CD14-positive monocyte (primary cell): ENCODE data around the gene GTPBP4. TPM values are rescaled to one million over a fixed set of nuclear protein-coding genes. Genes with fewer than 3 reads are reported as not detected.

Experiments
- DNase-seq, 3 donors: peaks; one replicate each; pipeline ENCODE4 v3.0.0-alpha.2; 2011 to 2022
- H2AFZ ChIP-seq: 2 replicates; pipeline ENCODE4 v1.6.0; 2012; ENCODE audit warnings: mild to moderate bottlenecking, low read depth, low read length, inconsistent platforms; ENCODE audit not compliant: insufficient read depth, poor library complexity, severe bottlenecking
- H3K27ac ChIP-seq, 2 donors: 1 replicate in 1 of 2; 2 replicates in 1 of 2; pipeline ENCODE4 v1.5.1; 2012 to 2013; ENCODE audit warnings: low read length in 2 of 2, control low read depth in 1 of 2, inconsistent platforms in 1 of 2, low read depth in 1 of 2, mild to moderate bottlenecking in 1 of 2
- H3K27me3 ChIP-seq, 2 donors: one replicate each; pipeline versions ENCODE4 v1.6.0 to v1.6.1; 2011 to 2013; ENCODE audit warnings: low read length in 2 of 2; ENCODE audit not compliant: control insufficient read depth in 2 of 2, insufficient read depth in 2 of 2
- H3K36me3 ChIP-seq, 2 donors: replicated peaks in 1 of 2; 1 replicate in 1 of 2; 2 replicates in 1 of 2; pipeline versions ENCODE4 v1.5.1 to v1.6.1; 2012 to 2013; ENCODE audit warnings: low read length in 2 of 2, control low read depth in 1 of 2, inconsistent platforms in 1 of 2, mild to moderate bottlenecking in 1 of 2; ENCODE audit not compliant: insufficient read depth in 2 of 2, control insufficient read depth in 1 of 2
- H3K4me1 ChIP-seq, 2 donors: 1 replicate in 1 of 2; 2 replicates in 1 of 2; pipeline versions ENCODE4 v1.5.1 to v1.6.1; 2012 to 2013; ENCODE audit warnings: low read length in 2 of 2, control low read depth in 1 of 2, inconsistent platforms in 1 of 2, mild to moderate bottlenecking in 1 of 2, moderate library complexity in 1 of 2; ENCODE audit not compliant: insufficient read depth in 2 of 2, control insufficient read depth in 1 of 2
- H3K4me2 ChIP-seq: replicated peaks from 2 replicates; pipeline ENCODE3; 2012; ENCODE audit warnings: low read length, moderate library complexity, mild to moderate bottlenecking; ENCODE audit not compliant: poor library complexity, severe bottlenecking; ENCODE audit errors: extremely low read depth
- H3K4me3 ChIP-seq, 3 experiments: fragments of 200-600 bp in 1 of 3; sonication (generic) in 1 of 3; replicated peaks in 1 of 3; 1 replicate in 2 of 3; 2 replicates in 1 of 3; pipeline ENCODE4 v1.5.1; 2011 to 2013; ENCODE audit warnings: low read length in 3 of 3, mild to moderate bottlenecking in 3 of 3, control low read depth in 2 of 3, low read depth in 2 of 3, inconsistent platforms in 1 of 3, moderate library complexity in 1 of 3
- H3K79me2 ChIP-seq: 2 replicates; pipeline ENCODE4 v1.6.0; 2012; ENCODE audit warnings: mild to moderate bottlenecking, control low read depth, inconsistent platforms, low read length, moderate library complexity; ENCODE audit not compliant: insufficient read depth
- H3K9ac ChIP-seq: 2 replicates; pipeline ENCODE4 v1.6.0; 2017; ENCODE audit warnings: low read length, mild to moderate bottlenecking; ENCODE audit not compliant: insufficient read depth, poor library complexity, severe bottlenecking
- H3K9me3 ChIP-seq, 2 donors: replicated peaks in 1 of 2; 1 replicate in 1 of 2; 2 replicates in 1 of 2; pipeline versions ENCODE4 v1.5.1 to v1.6.1; 2012 to 2013; ENCODE audit warnings: low read length in 2 of 2, control low read depth in 1 of 2; ENCODE audit not compliant: control insufficient read depth in 1 of 2, insufficient read depth in 1 of 2
- H4K20me1 ChIP-seq: 2 replicates; pipeline ENCODE4 v1.6.0; 2012; ENCODE audit warnings: mild to moderate bottlenecking, low read length, control low read depth, moderate library complexity; ENCODE audit not compliant: insufficient read depth
- H3K27ac Mint-ChIP-seq, 7 donors: one replicate each; pipeline ENCODE4 v1.8.0; 2020; ENCODE audit warnings: mild to moderate bottlenecking in 7 of 7, mixed read lengths in 7 of 7, moderate library complexity in 6 of 7, inconsistent platforms in 2 of 7
- H3K27me3 Mint-ChIP-seq, 3 donors: one replicate each; pipeline ENCODE4 v1.8.0; 2021 to 2022; ENCODE audit warnings: low read depth in 3 of 3, mild to moderate bottlenecking in 3 of 3, mixed read lengths in 3 of 3, moderate library complexity in 3 of 3, inconsistent platforms in 1 of 3
- H3K36me3 Mint-ChIP-seq, 2 donors: one replicate each; pipeline ENCODE4 v1.8.0; 2020; ENCODE audit warnings: mixed read lengths in 2 of 2, inconsistent platforms in 1 of 2, mild to moderate bottlenecking in 1 of 2
- H3K4me1 Mint-ChIP-seq: one replicate; pipeline ENCODE4 v1.8.0; 2020; ENCODE audit warnings: mild to moderate bottlenecking, mixed read lengths
- H3K4me3 Mint-ChIP-seq, 2 donors: one replicate each; pipeline ENCODE4 v1.8.0; 2020; ENCODE audit warnings: mild to moderate bottlenecking in 2 of 2, mixed read lengths in 2 of 2, moderate library complexity in 1 of 2
- H3K9me3 Mint-ChIP-seq, 7 donors: one replicate each; pipeline ENCODE4 v1.8.0; 2020 to 2022; ENCODE audit warnings: mixed read lengths in 7 of 7, mild to moderate bottlenecking in 6 of 7, moderate library complexity in 6 of 7, inconsistent platforms in 2 of 7
- WGBS: methylation state at CpG from one replicate; pipeline ENCODE4 v1.1.5; 2013; ENCODE audit warnings: missing lambda C conversion rate; ENCODE audit not compliant: insufficient coverage; 5-methylcytosine and 5-hydroxymethylcytosine counted together
- intact Hi-C, 2 donors: fragments of 100-400 bp; cut with micrococcal nuclease; formaldehyde crosslinking; loops; one replicate each; pipeline versions ENCODE4 v1.15.0 to v1.15.1; 2023
- polyA plus RNA-seq, 3 donors: library from polyadenylated mRNA; depleted of rRNA in 1 of 3; unstranded in 2 of 3; stranded (reverse) in 1 of 3; fragments of 300-500 nt in 2 of 3; fragments of >200 nt in 1 of 3; fragmentation: Illumina TruSeq in 2 of 3; gene quantifications; 1 replicate in 2 of 3; 2 replicates in 1 of 3; pipeline ENCODE4 v1.2.3, GENCODE V29; 2012 to 2021
- TF ChIP-seq, protein P1 (sequence below): fragments of 200-600 bp; IDR thresholded peaks from one replicate; pipeline ENCODE4 v1.8.0; 2022; ENCODE audit warnings: antibody characterized with exemption, mild to moderate bottlenecking

GTPBP4 gene
- polyA plus RNA-seq, 3 donors = 9.9 to 16.1 (median 12.2) TPM

DNA sequence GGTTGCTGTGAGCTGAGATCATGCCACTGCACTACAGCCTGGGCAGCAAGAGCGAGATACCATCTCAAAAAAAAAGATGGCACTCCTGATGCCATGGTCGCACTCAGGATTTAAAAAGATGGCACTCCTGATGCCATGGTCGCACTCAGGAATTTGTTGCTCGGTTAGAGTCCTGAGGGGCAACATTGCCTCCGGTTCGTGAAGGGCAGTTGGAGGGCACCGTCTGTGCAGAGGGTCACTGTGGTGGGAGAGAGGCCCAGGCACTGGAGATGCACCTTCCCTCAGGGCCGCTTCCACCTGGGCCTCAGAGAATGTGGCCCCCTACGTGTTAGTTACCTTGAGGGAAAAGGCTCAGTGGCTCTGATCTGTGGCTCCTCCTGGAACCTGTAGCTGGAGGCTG is 18.3 kb downstream of the GTPBP4 start:
- Histone ChIP-seq H3K27me3 (no peaks in the 10 kb centered on the region), H3K79me2 (peaks cover 19% of the 10 kb centered on the region), H2AFZ (no peak overlapping the region), H4K20me1 (peaks cover 20% of the 10 kb centered on the region), H3K4me1 (no peaks in the 10 kb centered on the region), H3K36me3 (peaks cover 97 to 100% of the 10 kb centered on the region in 2 donors), H3K9ac (no peak overlapping the region), H3K27ac (no peak overlapping the region), H3K9me3 (peaks cover 6 to 9% of the 10 kb centered on the region in 2 donors), H3K4me3 (no peak overlapping the region), H3K4me2 (no peak overlapping the region)
- intact Hi-C loops = no loop called here
- H3K4me1 Mint-ChIP-seq = no peaks in the 10 kb centered on the region
- H3K27me3 Mint-ChIP-seq = no peaks in the 10 kb centered on the region
- no peak for DNase-seq
- H3K4me3 Mint-ChIP-seq = no peak overlapping the region
- H3K36me3 Mint-ChIP-seq = peaks cover 90 to 98% of the 10 kb centered on the region in 2 donors
- no peak overlapping the region for H3K27ac Mint-ChIP-seq
- peaks cover 5 to 13% (median 10%) of the 10 kb centered on the region in 7 donors for H3K9me3 Mint-ChIP-seq
- TF ChIP-seq, protein P1, sequence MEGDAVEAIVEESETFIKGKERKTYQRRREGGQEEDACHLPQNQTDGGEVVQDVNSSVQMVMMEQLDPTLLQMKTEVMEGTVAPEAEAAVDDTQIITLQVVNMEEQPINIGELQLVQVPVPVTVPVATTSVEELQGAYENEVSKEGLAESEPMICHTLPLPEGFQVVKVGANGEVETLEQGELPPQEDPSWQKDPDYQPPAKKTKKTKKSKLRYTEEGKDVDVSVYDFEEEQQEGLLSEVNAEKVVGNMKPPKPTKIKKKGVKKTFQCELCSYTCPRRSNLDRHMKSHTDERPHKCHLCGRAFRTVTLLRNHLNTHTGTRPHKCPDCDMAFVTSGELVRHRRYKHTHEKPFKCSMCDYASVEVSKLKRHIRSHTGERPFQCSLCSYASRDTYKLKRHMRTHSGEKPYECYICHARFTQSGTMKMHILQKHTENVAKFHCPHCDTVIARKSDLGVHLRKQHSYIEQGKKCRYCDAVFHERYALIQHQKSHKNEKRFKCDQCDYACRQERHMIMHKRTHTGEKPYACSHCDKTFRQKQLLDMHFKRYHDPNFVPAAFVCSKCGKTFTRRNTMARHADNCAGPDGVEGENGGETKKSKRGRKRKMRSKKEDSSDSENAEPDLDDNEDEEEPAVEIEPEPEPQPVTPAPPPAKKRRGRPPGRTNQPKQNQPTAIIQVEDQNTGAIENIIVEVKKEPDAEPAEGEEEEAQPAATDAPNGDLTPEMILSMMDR = no peak
- 97% methylated on average over 9 of the region's 9 CpGs for WGBS

DNA sequence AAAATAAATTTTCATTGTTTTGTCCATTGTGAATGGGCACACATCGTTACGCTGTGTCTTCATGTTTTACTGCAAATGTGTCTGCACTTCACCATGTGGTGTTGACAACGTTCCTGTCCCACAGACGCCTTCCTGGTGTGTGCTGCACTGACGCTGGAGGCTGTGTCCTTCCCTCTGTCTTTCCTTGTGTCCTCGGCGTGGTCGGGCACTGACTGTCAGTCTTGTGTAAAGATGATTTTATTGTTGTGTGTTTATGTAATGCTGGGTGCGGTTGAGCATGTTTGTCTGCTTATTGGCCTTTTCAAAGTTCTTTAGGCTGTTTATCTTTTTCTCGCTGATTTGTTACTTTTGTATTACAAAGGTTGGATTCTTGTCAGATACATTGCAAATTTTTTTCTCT is 19.3 kb downstream of the GTPBP4 start:
- Mint-ChIP-seq H3K4me1 (no peaks in the 10 kb centered on the region), H3K27me3 (no peaks in the 10 kb centered on the region), H3K27ac (peak overlapping the region in 1 of 7 donors; percentile 81), H3K4me3 (no peak overlapping the region), H3K36me3 (peaks cover 91 to 98% of the 10 kb centered on the region in 2 donors), H3K9me3 (peaks cover 0 to 4% (median 2%) of the 10 kb centered on the region in 7 donors)
- no peak overlapping the region for H3K27ac ChIP-seq
- no peak overlapping the region for H3K4me2 ChIP-seq
- H3K9me3 ChIP-seq = peaks cover 0 to under 1% of the 10 kb centered on the region in 2 donors
- H3K36me3 ChIP-seq = peaks cover 97 to 100% of the 10 kb centered on the region in 2 donors
- TF ChIP-seq, protein P1 = no peak
- no peak overlapping the region for H2AFZ ChIP-seq
- no peak overlapping the region for H3K4me3 ChIP-seq
- intact Hi-C loops = no loop called here
- 95% methylated on average over 5 of the region's 10 CpGs for WGBS
- DNase-seq = no peak
- H3K4me1 ChIP-seq = no peaks in the 10 kb centered on the region
- no peak overlapping the region for H3K9ac ChIP-seq
- H3K27me3 ChIP-seq = no peaks in the 10 kb centered on the region
- peaks cover 16% of the 10 kb centered on the region for H4K20me1 ChIP-seq
- H3K79me2 ChIP-seq = peaks cover 8% of the 10 kb centered on the region
